K562 (cell line): Measurements from ENCODE around the gene WDCP. TPM values are rescaled to one million over a fixed set of nuclear protein-coding genes. Genes with fewer than 3 reads are reported as not detected.
A peak's percentile ranks its signal among the peaks of the same experiment; 100 is the strongest.

Experiments
- ATAC-seq: fragments of 200-7000 bp; cut with Tn5 transposase; 3 replicates; pipeline ENCODE4 v1.9.1; 2020; ENCODE audit warnings: moderate library complexity
- BruUV-seq: library from RNA; stranded (reverse); fragments of 400-500 nt; replicated peaks from 2 replicates; lab custom pipeline; 2021; lab: Mats Ljungman, UMichigan
- CTCF ChIA-PET: fragments of 300-600 bp; formaldehyde crosslinking; extraction: SDS; loops from one replicate; lab custom pipeline; 2021; ENCODE audit warnings: low intra/inter-chr PET ratio; lab: Yijun Ruan, JAX
- POLR2A ChIA-PET: fragments of 300-600, 350-650 bp; sonication (Branson Sonifier 250); formaldehyde crosslinking; extraction: SDS; loops from one replicate; lab custom pipeline; 2021; ENCODE audit warnings: antibody characterized with exemption, inconsistent platforms; lab: Yijun Ruan, JAX
- DNase-seq, 4 experiments: peaks; one replicate each; pipeline versions ENCODE4 v3.0.0 to v3.0.0-alpha.2; 2011 to 2018; ENCODE audit warnings: low spot score in 3 of 4, mixed read lengths in 3 of 4; ENCODE audit errors: extremely low read depth in 1 of 4
- FAIRE-seq: peaks from 2 replicates; lab custom pipeline; 2011; peaks lifted over from hg19 to GRCh38; lab: Jason Lieb, UNC
- H2AFZ ChIP-seq: 2 replicates; pipeline ENCODE4 v1.6.0; 2011; ENCODE audit warnings: low read depth, low read length, control low read depth, inconsistent platforms
- H3K27ac ChIP-seq: fragments of 200-600 bp; 3 replicates; pipeline ENCODE4 v1.8.0; 2011; ENCODE audit warnings: low read depth, mild to moderate bottlenecking, control low read depth, inconsistent platforms, low read length, moderate library complexity, mixed read lengths; ENCODE audit errors: extremely low read depth
- H3K27me3 ChIP-seq, 2 experiments: fragments of 300-600 bp in 1 of 2; 2 replicates in 1 of 2; 3 replicates in 1 of 2; pipeline versions ENCODE4 v1.6.0 to v1.8.0; 2011; ENCODE audit warnings: inconsistent platforms in 2 of 2, low read length in 2 of 2, mild to moderate bottlenecking in 1 of 2, mixed read lengths in 1 of 2, moderate library complexity in 1 of 2; ENCODE audit not compliant: control insufficient read depth in 2 of 2, insufficient read depth in 2 of 2
- H3K36me3 ChIP-seq: fragments of 300-600 bp; 3 replicates; pipeline ENCODE4 v1.8.0; 2011; ENCODE audit warnings: mild to moderate bottlenecking, low read length, inconsistent platforms; ENCODE audit not compliant: control insufficient read depth, insufficient read depth
- H3K4me1 ChIP-seq, 2 experiments: fragments of 200-600 bp in 1 of 2; replicated peaks in 1 of 2; 2 replicates in 1 of 2; 3 replicates in 1 of 2; pipeline versions ENCODE4 v1.5.1 to v1.8.0; 2011; ENCODE audit warnings: inconsistent platforms in 2 of 2, low read length in 2 of 2, mild to moderate bottlenecking in 1 of 2, mixed read lengths in 1 of 2, moderate library complexity in 1 of 2; ENCODE audit not compliant: control insufficient read depth in 2 of 2, insufficient read depth in 2 of 2
- H3K4me2 ChIP-seq: 2 replicates; pipeline ENCODE4 v1.6.1; 2011; ENCODE audit warnings: low read length, control low read depth, inconsistent platforms, mixed read lengths; ENCODE audit not compliant: insufficient read depth
- H3K4me3 ChIP-seq: fragments of 200-600 bp; sonication (generic), shearing (Covaris generic); 2 replicates; pipeline ENCODE4 v1.5.1; 2016; ENCODE audit warnings: control low read depth, inconsistent platforms
- H3K79me2 ChIP-seq: fragments of 200-600 bp; 3 replicates; pipeline ENCODE4 v1.8.0; 2011; ENCODE audit warnings: low read length, inconsistent platforms; ENCODE audit not compliant: control insufficient read depth, insufficient read depth
- H3K9ac ChIP-seq, 2 experiments: 2 replicates each; pipeline versions ENCODE4 v1.6.0 to v1.6.1; 2011; ENCODE audit warnings: low read depth in 2 of 2, low read length in 2 of 2, control low read depth in 1 of 2, inconsistent platforms in 1 of 2, mild to moderate bottlenecking in 1 of 2, mixed read lengths in 1 of 2; ENCODE audit not compliant: insufficient read depth in 1 of 2
- H3K9me1 ChIP-seq: one replicate; pipeline ENCODE4 v1.6.0; 2011; ENCODE audit warnings: inconsistent platforms, mild to moderate bottlenecking, low read length, moderate library complexity; ENCODE audit not compliant: control insufficient read depth, insufficient read depth
- H3K9me3 ChIP-seq: replicated peaks from 2 replicates; pipeline ENCODE4 v1.5.1; 2011; ENCODE audit warnings: low read depth, low read length, inconsistent platforms; ENCODE audit not compliant: control insufficient read depth, insufficient read depth
- H4K20me1 ChIP-seq: replicated peaks from 2 replicates; pipeline ENCODE4 v1.6.1; 2011; ENCODE audit warnings: low read length, inconsistent platforms, mixed read lengths; ENCODE audit not compliant: control insufficient read depth, insufficient read depth
- CBFA2T3 ChIP-seq: fragments of 450-650 bp; IDR thresholded peaks from 2 replicates; pipeline ENCODE4 v1.6.1; 2017
- CEBPB ChIP-seq: fragments of 450-650 bp; IDR thresholded peaks from 2 replicates; pipeline ENCODE4 v1.6.1; 2016; ENCODE audit warnings: missing genetic modification characterization, missing compliant biosample characterization
- CTBP1 ChIP-seq: fragments of 450-650 bp; IDR thresholded peaks from 2 replicates; pipeline ENCODE4 v1.6.1; 2016; ENCODE audit warnings: borderline replicate concordance
- ELF1 ChIP-seq: fragments of 200-800 bp; sonication (Bioruptor generic); IDR thresholded peaks from 2 replicates; pipeline ENCODE4 v1.6.1; 2016; ENCODE audit warnings: missing genetic modification characterization, missing compliant biosample characterization
- KDM1A ChIP-seq, 2 experiments: fragments of 450-650 bp; IDR thresholded peaks; 2 replicates each; pipeline ENCODE4 v1.6.1; 2016; ENCODE audit warnings: mild to moderate bottlenecking in 2 of 2
- PCBP1 ChIP-seq: fragments of 200-400 bp; formaldehyde crosslinking; IDR thresholded peaks from 2 replicates; pipeline ENCODE4 v1.6.1; 2018; ENCODE audit warnings: mild to moderate bottlenecking, low read depth, low read length; ENCODE audit not compliant: poor library complexity, severe bottlenecking
- PHB2 ChIP-seq: fragments of 450-650 bp; IDR thresholded peaks from 2 replicates; pipeline ENCODE4 v1.6.1; 2017; ENCODE audit warnings: low read depth
- POLR2B ChIP-seq: fragments of 450-650 bp; IDR thresholded peaks from 2 replicates; pipeline ENCODE4 v1.6.1; 2018; ENCODE audit warnings: low read depth; ENCODE audit not compliant: partially characterized antibody
- SNRNP70 ChIP-seq: fragments of 200-400 bp; formaldehyde crosslinking; optimal IDR thresholded peaks from 2 replicates; pipeline ENCODE3; 2017; ENCODE audit warnings: low read depth, low read length
- STAT5B ChIP-seq: fragments of 250-450 bp; sonication (Bioruptor Pico); IDR thresholded peaks from 2 replicates; pipeline ENCODE4 v1.8.0; 2021; ENCODE audit warnings: mild to moderate bottlenecking, inconsistent platforms
- ZBTB34 ChIP-seq: fragments of 250-450 bp; sonication (Bioruptor Pico); IDR thresholded peaks from 2 replicates; pipeline ENCODE4 v1.8.0; 2021; ENCODE audit warnings: mild to moderate bottlenecking, moderate library complexity
- ZNF232 ChIP-seq: sonication (generic); formaldehyde crosslinking; IDR thresholded peaks from 2 replicates; pipeline ENCODE4 v1.8.0; 2022; ENCODE audit warnings: mild to moderate bottlenecking, missing genetic modification reagents
- ZNF592 ChIP-seq: fragments of 450-650 bp; IDR thresholded peaks from 2 replicates; pipeline ENCODE4 v1.6.1; 2017; ENCODE audit warnings: antibody characterized with exemption, mild to moderate bottlenecking
- ZNF766 ChIP-seq: fragments of 200-800 bp; sonication (Bioruptor generic); conservative IDR thresholded peaks from 2 replicates; pipeline ENCODE4 v1.6.1; 2016; ENCODE audit warnings: missing genetic modification characterization, missing compliant biosample characterization
- WGBS: fragments of 100-300 bp; shearing (Covaris generic); methylation state at CpG from one replicate; pipeline ENCODE4 v1.1.6; 2016; ENCODE audit warnings: low coverage, mixed read lengths; ENCODE audit not compliant: insufficient coverage; ENCODE audit errors: missing lambda C conversion rate; 5-methylcytosine and 5-hydroxymethylcytosine counted together
- in situ Hi-C: fragments of 300-500 bp; cut with MboI; formaldehyde crosslinking; loops from 4 replicates; pipeline ENCODE4 v1.15.0; 2018; ENCODE audit warnings: inconsistent platforms, mixed read lengths
- intact Hi-C: fragments of 100-400 bp; cut with micrococcal nuclease; formaldehyde crosslinking; loops from 2 replicates; pipeline ENCODE4 v1.14.2; 2022
- polyA plus RNA-seq, 8 experiments: library from polyadenylated mRNA; depleted of rRNA in 4 of 8; stranded (reverse) in 5 of 8; unstranded in 3 of 8; fragments of >200 nt; fragmentation: Nextera tagmentation in 2 of 8; fragmentation: Illumina TruSeq in 1 of 8; extraction: Ambion mirVana in 2 of 8; extraction: Trizol in 1 of 8; gene quantifications; 2 replicates each; pipeline versions ENCODE4 v1.2.1 to v1.2.3, GENCODE V29; 2011 to 2014; ENCODE audit warnings: inconsistent platforms in 1 of 8, missing spikeins in 1 of 8
- total RNA-seq, 7 experiments: library from RNA; depleted of rRNA in 6 of 7; stranded (reverse); fragments of >200 nt in 6 of 7; fragmentation: Illumina TruSeq in 2 of 7; extraction: Trizol in 2 of 7; gene quantifications; 2 replicates each; pipeline versions ENCODE4 v1.2.1 to v1.2.3, GENCODE V29; 2011 to 2021; ENCODE audit warnings: low replicate concordance in 1 of 7
- TF ChIP-seq, protein P1 (sequence below): sonication (generic); formaldehyde crosslinking; IDR thresholded peaks from 2 replicates; pipeline ENCODE4 v1.8.0; 2022; ENCODE audit warnings: mild to moderate bottlenecking, missing genetic modification reagents
- TF ChIP-seq, protein P2 (sequence below): fragments of 450-650 bp; IDR thresholded peaks from 2 replicates; pipeline ENCODE4 v1.6.1; 2017; ENCODE audit warnings: antibody characterized with exemption

The WDCP gene
- total and polyA plus RNA-seq, 9 of the 15 experiments (the other 6 are each of a cell fraction or from before 2014, with no cell fraction given) = 10.1 to 41.4 (median 21.8) TPM

GRCh38 chr2:24085200-24085489 is 38.0 kb upstream of the WDCP start:
- ATAC-seq (0 out of 3 replicates have a peak, but pooled peaks have one; percentile 3), DNase-seq (peak; percentile 56 to 78 (median 62)), FAIRE-seq (peak; percentile 80)
- no peaks in the 10 kb centered on the region for H4K20me1 ChIP-seq
- H3K4me3 ChIP-seq = peak overlapping the region; percentile 58
- H3K4me2 ChIP-seq = peak overlapping the region; percentile 89
- H2AFZ ChIP-seq = peak overlapping the region; percentile 95
- ChIA-PET POLR2A (interaction anchor here (0.9 to 1.8 kb wide), 4 partner anchors 9 to 74 kb away, joined by 3 to 7 read pairs (median 4); partner anchors contain the start of gene SF3B6), CTCF (interaction anchor here (2.0 to 2.3 kb wide), 2 partner anchors 79 to 159 kb away, joined by 10 read pairs; partner anchors contain the start of gene ATAD2B)
- in situ Hi-C loops (no loop called here), intact Hi-C loops (loop anchor here (2.0 kb wide), 3 partner anchors 38 to 260 kb away; partner anchors contain the start of genes ATAD2B, FAM228B and PFN4)
- 6% methylated on average over 10 of the region's 11 CpGs for WGBS
- no TSS peak for BruUV-seq
- H3K4me1 ChIP-seq = peaks cover 12 to 18% of the 10 kb centered on the region in 2 experiments; a peak in 4 of 5 replicates
- H3K9me3 ChIP-seq = no peaks in the 10 kb centered on the region
- peak overlapping the region; percentile 75 for H3K27ac ChIP-seq
- H3K36me3 ChIP-seq = peaks cover 13% of the 10 kb centered on the region; the same call in 2 of the 3 replicates
- H3K9ac ChIP-seq = peak overlapping the region; percentile 77 to 94
- no peaks in the 10 kb centered on the region for H3K27me3 ChIP-seq
- H3K9me1 ChIP-seq = no peaks in the 10 kb centered on the region
- H3K79me2 ChIP-seq = no peaks in the 10 kb centered on the region; the same call in 2 of the 3 replicates
- TF ChIP-seq ZBTB34 (CRISPR knock-in tag) = no peak
- TF ChIP-seq ZNF766 (CRISPR knock-in tag) = 0 out of 2 replicates have a peak, but pooled peaks have one; percentile 36
- TF ChIP-seq PHB2 = no peak
- no peak for TF ChIP-seq SNRNP70
- TF ChIP-seq PCBP1 = no peak
- TF ChIP-seq CEBPB (tag) = peak; percentile 42; the same call in 1 of the 2 replicates
- TF ChIP-seq, protein P1, sequence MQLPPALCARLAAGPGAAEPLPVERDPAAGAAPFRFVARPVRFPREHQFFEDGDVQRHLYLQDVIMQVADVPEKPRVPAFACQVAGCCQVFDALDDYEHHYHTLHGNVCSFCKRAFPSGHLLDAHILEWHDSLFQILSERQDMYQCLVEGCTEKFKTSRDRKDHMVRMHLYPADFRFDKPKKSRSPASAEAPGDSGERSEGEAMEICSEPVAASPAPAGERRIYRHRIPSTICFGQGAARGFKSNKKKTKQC (CRISPR knock-in tag) = no peak
- no peak for TF ChIP-seq ZNF232 (CRISPR knock-in tag)
- peak; percentile 14 for TF ChIP-seq CTBP1
- TF ChIP-seq KDM1A (IDR thresholded peaks at IDR 0.05) = peak; percentile 50 to 64; a peak in 3 of 4 replicates
- TF ChIP-seq POLR2B = no peak
- TF ChIP-seq, protein P2, sequence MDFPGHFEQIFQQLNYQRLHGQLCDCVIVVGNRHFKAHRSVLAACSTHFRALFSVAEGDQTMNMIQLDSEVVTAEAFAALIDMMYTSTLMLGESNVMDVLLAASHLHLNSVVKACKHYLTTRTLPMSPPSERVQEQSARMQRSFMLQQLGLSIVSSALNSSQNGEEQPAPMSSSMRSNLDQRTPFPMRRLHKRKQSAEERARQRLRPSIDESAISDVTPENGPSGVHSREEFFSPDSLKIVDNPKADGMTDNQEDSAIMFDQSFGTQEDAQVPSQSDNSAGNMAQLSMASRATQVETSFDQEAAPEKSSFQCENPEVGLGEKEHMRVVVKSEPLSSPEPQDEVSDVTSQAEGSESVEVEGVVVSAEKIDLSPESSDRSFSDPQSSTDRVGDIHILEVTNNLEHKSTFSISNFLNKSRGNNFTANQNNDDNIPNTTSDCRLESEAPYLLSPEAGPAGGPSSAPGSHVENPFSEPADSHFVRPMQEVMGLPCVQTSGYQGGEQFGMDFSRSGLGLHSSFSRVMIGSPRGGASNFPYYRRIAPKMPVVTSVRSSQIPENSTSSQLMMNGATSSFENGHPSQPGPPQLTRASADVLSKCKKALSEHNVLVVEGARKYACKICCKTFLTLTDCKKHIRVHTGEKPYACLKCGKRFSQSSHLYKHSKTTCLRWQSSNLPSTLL = no peak
- no peak for TF ChIP-seq ZNF592
- peak; percentile 9; the same call in 1 of the 2 replicates for TF ChIP-seq ELF1 (tag)
- TF ChIP-seq STAT5B (CRISPR knock-in tag) = no peak
- peak; percentile 52 for TF ChIP-seq CBFA2T3
